Bronchial epithelial cell (primary cell): ENCODE measurements around the gene EEF2. TPM values are rescaled to one million over a fixed set of nuclear protein-coding genes. Genes with fewer than 3 reads are reported as not detected.
"Not testable (repeated sequence)": the region's sequence is repeated elsewhere in the genome, so short reads cannot be mapped to it uniquely, and the experiment has no call there.

Experiments
- DNase-seq: peaks from one replicate; pipeline ENCODE4 v3.0.0-alpha.2; 2010; ENCODE audit warnings: low read depth
- FAIRE-seq: peaks from 2 replicates; lab custom pipeline; 2011; peaks lifted over from hg19 to GRCh38; lab: Jason Lieb, UNC
- H3K27me3 ChIP-seq: 2 replicates; pipeline ENCODE4 v1.5.1; 2011; ENCODE audit warnings: low read length; ENCODE audit not compliant: control insufficient read depth, insufficient read depth
- H3K36me3 ChIP-seq: 2 replicates; pipeline ENCODE4 v1.5.1; 2011; ENCODE audit warnings: low read length; ENCODE audit not compliant: control insufficient read depth, insufficient read depth
- H3K4me3 ChIP-seq: 2 replicates; pipeline ENCODE4 v1.5.1; 2011; ENCODE audit warnings: mild to moderate bottlenecking, low read depth, low read length, control low read depth
- total RNA-seq: library from RNA; depleted of rRNA; stranded (reverse); fragments of >200 nt; gene quantifications from 2 replicates; pipeline ENCODE4 v1.2.1, GENCODE V29; 2014
- TF ChIP-seq, protein P1 (sequence below): IDR thresholded peaks from 2 replicates; pipeline ENCODE4 v1.5.1; 2011; ENCODE audit warnings: mild to moderate bottlenecking, moderate library complexity, low read length, control low read depth, inconsistent platforms; ENCODE audit not compliant: insufficient read depth, severe bottlenecking

The EEF2 gene
- total RNA-seq, 1 donor from 2014 or later, result 4,680 TPM

DNA sequence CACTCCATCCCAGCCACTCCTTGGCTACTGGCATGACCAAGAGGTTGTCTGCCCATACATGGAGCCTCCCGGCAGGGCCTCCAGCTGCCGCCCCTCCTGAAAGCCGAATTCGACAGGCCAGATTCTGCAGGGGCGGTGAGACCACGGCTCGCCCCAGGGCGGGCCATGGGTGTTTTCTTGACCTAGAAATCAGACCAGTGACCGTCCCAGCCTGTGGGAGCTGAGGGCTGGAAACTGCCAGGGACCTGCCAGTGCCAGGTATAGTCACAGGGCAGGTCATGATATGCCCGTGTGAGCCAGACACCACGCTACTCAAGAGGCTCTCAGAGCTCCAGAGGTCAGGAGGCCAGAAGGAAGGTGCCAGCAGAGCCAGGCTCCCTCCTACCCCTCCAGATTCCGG lies 31.2 kb downstream of the EEF2 start:
- Histone ChIP-seq H3K36me3 (peaks cover 8% of the 10 kb centered on the region), H3K27me3 (no peaks in the 10 kb centered on the region), H3K4me3 (no peak overlapping the region)
- DNase-seq, result no peak
- TF ChIP-seq, protein P1, sequence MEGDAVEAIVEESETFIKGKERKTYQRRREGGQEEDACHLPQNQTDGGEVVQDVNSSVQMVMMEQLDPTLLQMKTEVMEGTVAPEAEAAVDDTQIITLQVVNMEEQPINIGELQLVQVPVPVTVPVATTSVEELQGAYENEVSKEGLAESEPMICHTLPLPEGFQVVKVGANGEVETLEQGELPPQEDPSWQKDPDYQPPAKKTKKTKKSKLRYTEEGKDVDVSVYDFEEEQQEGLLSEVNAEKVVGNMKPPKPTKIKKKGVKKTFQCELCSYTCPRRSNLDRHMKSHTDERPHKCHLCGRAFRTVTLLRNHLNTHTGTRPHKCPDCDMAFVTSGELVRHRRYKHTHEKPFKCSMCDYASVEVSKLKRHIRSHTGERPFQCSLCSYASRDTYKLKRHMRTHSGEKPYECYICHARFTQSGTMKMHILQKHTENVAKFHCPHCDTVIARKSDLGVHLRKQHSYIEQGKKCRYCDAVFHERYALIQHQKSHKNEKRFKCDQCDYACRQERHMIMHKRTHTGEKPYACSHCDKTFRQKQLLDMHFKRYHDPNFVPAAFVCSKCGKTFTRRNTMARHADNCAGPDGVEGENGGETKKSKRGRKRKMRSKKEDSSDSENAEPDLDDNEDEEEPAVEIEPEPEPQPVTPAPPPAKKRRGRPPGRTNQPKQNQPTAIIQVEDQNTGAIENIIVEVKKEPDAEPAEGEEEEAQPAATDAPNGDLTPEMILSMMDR, result no peak
- FAIRE-seq, result no peak

DNA sequence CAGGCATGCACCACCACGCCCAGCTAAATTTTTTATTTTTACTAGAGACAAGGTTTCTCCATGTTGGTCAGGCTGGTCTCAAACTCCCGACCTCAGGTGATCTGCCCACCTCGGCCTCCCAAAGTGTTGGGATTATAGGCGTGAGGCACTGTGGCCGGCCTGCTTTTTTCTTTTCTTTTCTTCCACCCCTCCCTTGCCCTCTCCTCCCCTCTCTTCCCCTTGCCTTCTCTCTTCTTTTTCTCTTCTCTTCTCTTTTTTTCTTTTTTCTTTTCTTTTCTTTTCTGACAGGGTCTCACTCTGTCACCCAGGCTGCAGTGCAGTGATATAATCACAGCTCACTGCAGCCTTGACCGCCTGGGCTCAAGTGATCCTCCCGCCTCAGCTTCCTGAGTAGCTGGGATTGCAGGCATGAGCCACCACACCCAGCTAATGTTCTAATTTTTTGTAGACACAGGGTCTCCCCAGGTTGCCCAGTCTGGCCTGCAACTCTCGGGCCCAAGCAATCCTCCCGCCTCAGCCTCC lies 32.4 kb downstream of the EEF2 start:
- DNase-seq, H3K27me3 ChIP-seq, FAIRE-seq, H3K4me3 ChIP-seq, H3K36me3 ChIP-seq: not testable (repeated sequence)

DNA sequence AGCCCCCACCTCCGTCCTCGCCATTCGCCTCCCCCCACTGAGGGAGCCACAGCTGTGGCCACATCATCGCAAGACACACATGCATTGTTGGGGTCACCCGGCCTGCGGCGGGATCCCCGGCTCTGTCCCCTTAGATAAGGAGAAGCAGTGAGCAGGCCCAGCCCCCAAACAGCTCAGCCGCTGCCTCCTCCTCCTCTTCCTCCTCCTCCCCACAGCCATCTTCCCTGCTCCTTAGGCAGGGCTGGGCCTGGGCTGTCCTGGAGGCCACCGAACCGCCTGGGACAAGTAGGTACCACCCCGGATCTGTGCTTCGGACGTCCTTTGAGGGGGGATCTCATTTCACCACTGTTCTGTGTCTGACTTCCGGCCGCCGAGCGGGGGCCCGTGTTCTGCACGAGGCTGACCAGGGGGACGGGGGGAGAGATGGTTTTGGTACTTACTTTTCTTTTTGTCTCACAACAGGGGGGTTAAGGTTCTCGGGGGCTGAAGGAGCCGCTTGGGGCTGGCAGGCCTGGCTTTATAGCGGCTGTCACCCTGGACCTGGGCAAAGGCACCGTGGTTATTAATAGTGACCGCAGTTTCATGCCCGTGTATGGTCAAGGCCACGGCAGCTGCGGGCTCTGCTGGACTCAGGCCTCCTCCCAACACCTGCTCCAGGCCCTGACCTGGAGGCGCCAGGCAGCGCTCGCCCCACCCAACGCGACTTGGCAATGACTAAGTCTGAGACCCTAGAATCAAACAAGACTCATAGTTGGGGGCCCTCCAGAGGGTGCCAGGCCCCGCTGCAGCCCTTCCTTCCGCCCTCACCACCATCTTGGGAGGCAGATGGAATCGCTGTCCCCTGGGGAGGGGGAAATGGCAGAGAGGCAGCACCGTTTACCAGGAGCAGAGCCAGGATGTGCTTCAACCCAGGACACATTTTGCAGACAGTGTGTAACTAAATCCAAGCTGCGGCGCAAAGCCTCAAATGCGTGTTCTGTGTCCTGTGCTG lies 34.1 kb downstream of the EEF2 start:
- TF ChIP-seq, protein P1, result no peak
- H3K36me3 ChIP-seq, result no peaks in the 10 kb centered on the region
- FAIRE-seq, result no peak
- H3K4me3 ChIP-seq, result no peak overlapping the region
- H3K27me3 ChIP-seq, result no peaks in the 10 kb centered on the region
- DNase-seq, result no peak

DNA sequence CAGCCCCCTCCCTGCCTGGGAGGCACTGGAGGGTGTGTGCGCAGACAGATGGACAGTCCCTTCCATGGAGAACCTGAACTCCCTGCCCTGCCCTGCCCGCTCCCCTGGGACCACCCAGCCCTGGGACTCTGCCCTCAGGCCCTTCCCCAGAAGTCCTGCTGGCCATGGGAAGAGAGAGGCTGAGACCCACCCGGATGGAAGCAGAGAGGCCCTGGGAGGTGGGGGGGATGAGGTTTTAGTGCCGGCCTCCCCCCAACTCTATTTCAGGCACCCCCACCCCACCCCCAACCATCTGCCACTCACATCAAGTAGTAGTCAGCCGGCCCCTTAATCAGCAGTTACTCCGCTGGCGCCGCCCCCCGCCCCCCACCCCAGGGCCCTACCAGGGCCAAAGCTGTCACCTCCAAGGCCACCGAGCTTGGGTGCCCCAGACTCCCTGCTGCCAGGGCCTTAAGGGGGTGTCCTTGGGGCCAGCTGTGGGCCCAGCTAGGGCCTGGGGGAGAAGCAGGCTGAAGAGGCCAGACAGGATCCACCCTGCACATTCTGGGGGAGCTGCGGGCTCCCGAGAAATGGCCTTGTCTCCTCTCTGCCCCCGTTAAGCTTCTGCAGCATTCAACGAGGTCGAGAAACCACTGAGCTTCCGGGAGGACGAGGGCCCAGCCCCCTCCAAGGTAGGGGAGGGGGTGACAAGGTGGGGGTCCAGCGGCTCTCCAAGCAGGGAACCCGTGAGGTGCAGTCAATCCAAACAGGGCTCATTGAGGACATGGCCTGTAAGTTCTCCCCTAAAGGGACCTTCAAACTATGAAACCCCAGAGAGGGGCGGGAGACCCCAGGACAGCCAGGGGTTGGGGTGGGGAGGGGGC lies 35.0 kb downstream of the EEF2 start:
- FAIRE-seq, result no peak
- H3K36me3 ChIP-seq, result no peaks in the 10 kb centered on the region
- DNase-seq, result no peak
- TF ChIP-seq, protein P1, result no peak
- H3K27me3 ChIP-seq, result no peaks in the 10 kb centered on the region
- H3K4me3 ChIP-seq, result no peak overlapping the region

DNA sequence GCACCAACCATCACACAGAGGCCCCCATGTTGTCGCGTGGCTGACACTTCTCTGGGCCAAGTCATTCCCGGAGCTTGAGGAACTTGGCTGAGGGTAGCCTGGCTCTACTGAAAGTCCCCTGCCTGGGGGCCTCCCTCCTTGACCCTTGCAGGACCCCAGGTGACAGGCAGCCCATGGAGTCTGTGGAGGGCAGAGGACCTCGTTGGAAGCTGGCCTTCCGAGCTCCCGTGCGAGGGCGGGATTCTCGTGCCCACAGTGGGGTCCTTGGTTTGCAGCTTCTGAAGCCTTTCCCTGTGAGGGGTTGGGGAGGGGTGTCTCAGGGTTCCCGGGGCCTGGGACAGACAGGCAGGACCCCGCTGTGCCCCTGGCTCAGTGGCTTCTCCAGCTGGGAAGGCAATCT lies 36.0 kb downstream of the EEF2 start:
- H3K27me3 ChIP-seq, result no peaks in the 10 kb centered on the region
- H3K4me3 ChIP-seq, result no peak overlapping the region
- FAIRE-seq (no peak), DNase-seq (no peak)
- no peaks in the 10 kb centered on the region for H3K36me3 ChIP-seq
- TF ChIP-seq, protein P1, result no peak

DNA sequence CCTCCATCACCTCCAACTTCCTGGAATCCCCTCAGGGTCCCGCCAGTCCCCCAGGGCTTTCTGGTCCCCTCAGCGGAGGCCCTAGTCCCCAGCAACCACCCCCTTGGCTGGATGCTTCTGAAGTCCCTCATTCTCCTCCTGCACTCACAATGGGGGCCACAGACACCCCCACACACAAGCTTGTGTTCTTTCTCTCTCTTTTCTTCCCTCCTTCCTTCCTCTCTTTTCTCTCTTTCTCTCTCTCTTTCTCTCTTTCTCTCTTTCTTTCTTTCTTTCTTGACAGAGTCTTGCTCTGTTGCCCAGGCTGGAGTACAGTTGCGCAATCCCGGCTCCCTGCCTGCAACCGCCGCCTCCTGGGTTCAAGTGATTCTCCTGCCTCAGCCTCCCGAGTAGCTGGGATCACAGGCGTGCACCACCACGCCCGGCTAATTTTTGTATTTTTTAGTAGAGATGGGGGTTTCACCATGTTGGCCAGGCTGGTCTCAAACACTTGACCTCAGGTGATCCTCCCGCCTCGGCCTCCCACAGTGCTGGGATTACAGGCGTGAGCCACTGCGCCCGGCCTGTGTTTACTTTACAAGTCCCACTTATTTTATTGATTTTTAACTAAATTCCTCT lies 37.8 kb downstream of the EEF2 start:
- not testable (repeated sequence) for H3K4me3 ChIP-seq, H3K27me3 ChIP-seq, DNase-seq, H3K36me3 ChIP-seq, FAIRE-seq
